Caco-2 (cell line): ENCODE results near the gene SERINC3. TPM values are rescaled to one million over a fixed set of nuclear protein-coding genes. Genes with fewer than 3 reads are reported as not detected.

Experiments used
- BruUV-seq: library from RNA; stranded (reverse); fragments of 400-500 nt; replicated peaks from 2 replicates; lab custom pipeline; 2021; lab: Mats Ljungman, UMichigan
- CTCF ChIA-PET: fragments of 300-600 bp; sonication (Branson Sonifier 250); formaldehyde crosslinking; loops from one replicate; lab custom pipeline; 2022; ENCODE audit warnings: antibody characterized with exemption; lab: Charles Lee
- POLR2A ChIA-PET: fragments of 300-600 bp; sonication (Branson Sonifier 250); formaldehyde crosslinking; loops from one replicate; lab custom pipeline; 2022; ENCODE audit warnings: antibody characterized with exemption; lab: Charles Lee
- DNase-seq, 2 experiments: peaks; one replicate each; pipeline versions ENCODE4 v3.0.0 to v3.0.0-alpha.2; 2020 to 2022
- H3K27me3 ChIP-seq: replicated peaks from 2 replicates; pipeline ENCODE4 v1.6.0; 2011; ENCODE audit warnings: low read length; ENCODE audit not compliant: control insufficient read depth, insufficient read depth
- H3K36me3 ChIP-seq: 2 replicates; pipeline ENCODE4 v1.5.1; 2011; ENCODE audit warnings: low read length; ENCODE audit not compliant: control insufficient read depth, insufficient read depth
- H3K4me1 ChIP-seq: fragments of 250-450 bp; sonication (Bioruptor Pico); 2 replicates; pipeline ENCODE4 v1.5.1; 2020; ENCODE audit warnings: mild to moderate bottlenecking
- H3K4me3 ChIP-seq: 2 replicates; pipeline ENCODE4 v1.5.1; 2011; ENCODE audit warnings: low read depth, mild to moderate bottlenecking, control low read depth, low read length
- H3K9me3 ChIP-seq: fragments of 250-450 bp; sonication (Bioruptor Pico); 2 replicates; pipeline ENCODE4 v1.5.1; 2020; ENCODE audit warnings: mild to moderate bottlenecking, moderate library complexity
- H3K27ac Mint-ChIP-seq: one replicate; pipeline ENCODE4 v1.8.0; 2022; ENCODE audit warnings: mixed read lengths; ENCODE audit not compliant: unreplicated experiment
- H3K27me3 Mint-ChIP-seq: one replicate; pipeline ENCODE4 v1.8.0; 2022; ENCODE audit warnings: mixed read lengths; ENCODE audit not compliant: insufficient read depth, unreplicated experiment
- H3K36me3 Mint-ChIP-seq: one replicate; pipeline ENCODE4 v1.8.0; 2022; ENCODE audit warnings: mild to moderate bottlenecking, mixed read lengths; ENCODE audit not compliant: insufficient read depth, unreplicated experiment
- H3K4me1 Mint-ChIP-seq: one replicate; pipeline ENCODE4 v1.8.0; 2022; ENCODE audit warnings: low read depth, mixed read lengths; ENCODE audit not compliant: unreplicated experiment
- H3K4me3 Mint-ChIP-seq: one replicate; pipeline ENCODE4 v1.8.0; 2022; ENCODE audit warnings: mild to moderate bottlenecking, moderate library complexity, mixed read lengths; ENCODE audit not compliant: unreplicated experiment
- H3K9me3 Mint-ChIP-seq: one replicate; pipeline ENCODE4 v1.8.0; 2022; ENCODE audit warnings: mixed read lengths; ENCODE audit not compliant: unreplicated experiment
- intact Hi-C: fragments of 100-400 bp; cut with micrococcal nuclease; formaldehyde crosslinking; loops from one replicate; pipeline ENCODE4 v1.10.0; 2022; ENCODE audit not compliant: unreplicated experiment
- total RNA-seq: library from RNA; stranded (reverse); gene quantifications from 2 replicates; pipeline ENCODE4 v1.2.3, GENCODE V29; 2022
- TF ChIP-seq, protein P1 (sequence below), 2 experiments: fragments of 200-600 bp in 1 of 2; IDR thresholded peaks; 1 replicate in 1 of 2; 2 replicates in 1 of 2; pipeline versions ENCODE4 v1.5.1 to v1.8.0; 2011 to 2022; ENCODE audit warnings: antibody characterized with exemption in 1 of 2, control low read depth in 1 of 2, inconsistent platforms in 1 of 2, low read depth in 1 of 2, low read length in 1 of 2, mild to moderate bottlenecking in 1 of 2, moderate library complexity in 1 of 2; ENCODE audit not compliant: insufficient read depth in 1 of 2, severe bottlenecking in 1 of 2, unreplicated experiment in 1 of 2

SERINC3 gene
- total RNA-seq, 1 experiment from 2014 or later: 185 TPM

- no peaks in the 10 kb centered on the region for H3K4me1 Mint-ChIP-seq
- no peaks in the 10 kb centered on the region for H3K9me3 ChIP-seq
- no peaks in the 10 kb centered on the region for H3K9me3 Mint-ChIP-seq
- no peaks in the 10 kb centered on the region for H3K36me3 ChIP-seq
- H3K27ac Mint-ChIP-seq: no peak overlapping the region
- CTCF ChIA-PET: interaction anchor here (0.7 kb wide), 1 partner anchor 56 kb away, joined by 4 read pairs; no protein-coding TSS in a partner anchor
- DNase-seq: no peak
- POLR2A ChIA-PET: no interaction called here
- BruUV-seq: no TSS peak
- no peaks in the 10 kb centered on the region for H3K27me3 ChIP-seq
- H3K4me3 Mint-ChIP-seq: no peak overlapping the region
- intact Hi-C loops: no loop called here
- no peak overlapping the region for H3K4me3 ChIP-seq
- TF ChIP-seq, protein P1, sequence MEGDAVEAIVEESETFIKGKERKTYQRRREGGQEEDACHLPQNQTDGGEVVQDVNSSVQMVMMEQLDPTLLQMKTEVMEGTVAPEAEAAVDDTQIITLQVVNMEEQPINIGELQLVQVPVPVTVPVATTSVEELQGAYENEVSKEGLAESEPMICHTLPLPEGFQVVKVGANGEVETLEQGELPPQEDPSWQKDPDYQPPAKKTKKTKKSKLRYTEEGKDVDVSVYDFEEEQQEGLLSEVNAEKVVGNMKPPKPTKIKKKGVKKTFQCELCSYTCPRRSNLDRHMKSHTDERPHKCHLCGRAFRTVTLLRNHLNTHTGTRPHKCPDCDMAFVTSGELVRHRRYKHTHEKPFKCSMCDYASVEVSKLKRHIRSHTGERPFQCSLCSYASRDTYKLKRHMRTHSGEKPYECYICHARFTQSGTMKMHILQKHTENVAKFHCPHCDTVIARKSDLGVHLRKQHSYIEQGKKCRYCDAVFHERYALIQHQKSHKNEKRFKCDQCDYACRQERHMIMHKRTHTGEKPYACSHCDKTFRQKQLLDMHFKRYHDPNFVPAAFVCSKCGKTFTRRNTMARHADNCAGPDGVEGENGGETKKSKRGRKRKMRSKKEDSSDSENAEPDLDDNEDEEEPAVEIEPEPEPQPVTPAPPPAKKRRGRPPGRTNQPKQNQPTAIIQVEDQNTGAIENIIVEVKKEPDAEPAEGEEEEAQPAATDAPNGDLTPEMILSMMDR (IDR thresholded peaks at IDR 0.05; ENCODE audit: insufficient read depth in 1 of 2, low read depth in 1 of 2, low read length in 1 of 2, severe bottlenecking in 1 of 2, unreplicated experiment in 1 of 2): no peak
- H3K4me1 ChIP-seq: no peaks in the 10 kb centered on the region
- H3K36me3 Mint-ChIP-seq: no peaks in the 10 kb centered on the region
- H3K27me3 Mint-ChIP-seq: no peaks in the 10 kb centered on the region
These were observed 58.4 kb downstream of the SERINC3 start for GRCh38 chr20:44463466-44463865.

DNA sequence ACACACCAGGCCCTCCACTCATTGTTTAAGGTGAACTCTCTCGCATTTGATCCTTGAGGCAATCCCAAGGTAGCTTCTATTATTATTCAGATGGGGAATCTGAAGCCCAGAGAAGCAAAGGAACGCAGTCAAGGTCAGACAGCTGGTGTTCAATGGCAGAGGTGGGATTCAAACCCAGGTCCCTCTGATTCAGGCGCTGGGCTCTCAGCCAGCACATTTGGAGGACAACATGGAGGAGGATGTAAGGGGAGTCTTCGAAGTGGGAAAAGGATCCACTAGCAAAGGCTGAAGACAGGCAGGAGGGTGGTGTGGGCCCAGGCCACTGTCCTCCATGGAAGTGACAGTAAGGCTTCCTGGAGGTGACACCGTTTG is 60.1 kb downstream of the SERINC3 start:
- Mint-ChIP-seq H3K4me3 (no peak overlapping the region), H3K9me3 (no peaks in the 10 kb centered on the region), H3K27me3 (no peaks in the 10 kb centered on the region), H3K36me3 (no peaks in the 10 kb centered on the region), H3K4me1 (no peaks in the 10 kb centered on the region), H3K27ac (no peak overlapping the region)
- ChIA-PET CTCF (interaction anchor here (0.6 to 3.3 kb wide), 9 partner anchors 10 to 345 kb away, joined by 3 to 38 read pairs (median 5); no protein-coding TSS in a partner anchor), POLR2A (no interaction called here)
- no TSS peak for BruUV-seq
- H3K4me3 ChIP-seq: no peak overlapping the region
- no peaks in the 10 kb centered on the region for H3K36me3 ChIP-seq
- H3K4me1 ChIP-seq: peaks cover 7% of the 10 kb centered on the region
- intact Hi-C loops: loop anchor here (1.0 to 2.0 kb wide), 3 partner anchors 67 to 246 kb away; no protein-coding TSS in a partner anchor
- no peaks in the 10 kb centered on the region for H3K9me3 ChIP-seq
- H3K27me3 ChIP-seq: no peaks in the 10 kb centered on the region
- no peak for DNase-seq
- TF ChIP-seq, protein P1 (IDR thresholded peaks at IDR 0.05; ENCODE audit: insufficient read depth in 1 of 2, low read depth in 1 of 2, low read length in 1 of 2, severe bottlenecking in 1 of 2, unreplicated experiment in 1 of 2): no peak

DNA sequence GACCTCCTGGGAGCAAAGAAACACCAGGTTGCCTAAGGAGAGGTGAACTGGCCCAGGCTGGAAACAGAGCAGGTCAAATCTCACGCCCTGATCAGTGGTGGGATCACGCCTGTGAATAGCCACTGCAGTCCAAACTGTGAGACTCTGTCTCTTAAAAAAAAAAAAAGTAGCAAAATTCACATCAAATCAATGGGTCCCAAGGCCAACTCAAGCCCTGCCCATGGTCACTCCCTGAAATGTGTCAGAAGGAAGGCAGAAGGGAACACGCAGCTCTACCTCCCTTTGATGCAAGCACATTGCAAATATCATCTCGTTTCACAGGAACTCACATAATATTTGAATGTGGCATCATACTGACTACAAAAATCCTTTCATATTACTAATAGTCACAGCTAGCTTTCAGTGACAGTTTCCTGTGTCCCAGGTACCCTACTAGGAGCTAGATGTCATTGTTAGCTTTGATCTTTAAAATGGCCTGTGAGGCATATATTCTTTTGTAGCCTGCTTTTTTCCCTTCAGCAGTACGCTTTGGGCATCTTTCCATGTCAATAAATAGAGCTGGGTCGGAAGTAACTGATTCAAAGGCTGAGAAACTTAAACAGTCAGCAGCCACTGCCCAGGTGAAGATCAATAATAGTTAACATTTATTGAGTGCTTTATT is 60.6 kb downstream of the SERINC3 start:
- BruUV-seq: no TSS peak
- no peaks in the 10 kb centered on the region for H3K9me3 ChIP-seq
- CTCF ChIA-PET: interaction anchor here (0.6 to 3.3 kb wide), 9 partner anchors 10 to 345 kb away, joined by 3 to 38 read pairs (median 5); no protein-coding TSS in a partner anchor
- H3K4me1 Mint-ChIP-seq: no peaks in the 10 kb centered on the region
- TF ChIP-seq, protein P1 (IDR thresholded peaks at IDR 0.05; ENCODE audit: insufficient read depth in 1 of 2, low read depth in 1 of 2, low read length in 1 of 2, severe bottlenecking in 1 of 2, unreplicated experiment in 1 of 2): no peak
- no peaks in the 10 kb centered on the region for H3K36me3 Mint-ChIP-seq
- peaks cover 9% of the 10 kb centered on the region for H3K4me1 ChIP-seq
- H3K4me3 Mint-ChIP-seq: no peak overlapping the region
- no peak overlapping the region for H3K27ac Mint-ChIP-seq
- no peak overlapping the region for H3K4me3 ChIP-seq
- POLR2A ChIA-PET: no interaction called here
- no peaks in the 10 kb centered on the region for H3K27me3 ChIP-seq
- intact Hi-C loops: loop anchor here (1.0 to 2.0 kb wide), 3 partner anchors 66 to 246 kb away; no protein-coding TSS in a partner anchor
- H3K27me3 Mint-ChIP-seq: no peaks in the 10 kb centered on the region
- no peak for DNase-seq
- H3K36me3 ChIP-seq: no peaks in the 10 kb centered on the region
- no peaks in the 10 kb centered on the region for H3K9me3 Mint-ChIP-seq
